ENCODE results near the gene EDIL3.

Gene EDIL3

GRCh38 chr5:84017523-84018172 lies 367.0 kb downstream of the EDIL3 start:
- WGBS, 2 experiments (ENCODE audit: insufficient coverage in 2 of 2) = 92 to 100% methylated on average over 2 of the region's 4 CpGs
- no peaks in the 10 kb centered on the region for H3K9me3 ChIP-seq (ENCODE audit: control insufficient read depth, low read length)
- no peaks in the 10 kb centered on the region for H3K4me1 ChIP-seq (ENCODE audit: control insufficient read depth, insufficient read depth, low read length, poor library complexity, severe bottlenecking)

GRCh38 chr5:84016085-84016484 lies 368.6 kb downstream of the EDIL3 start:
- no peaks in the 10 kb centered on the region for H3K36me3 ChIP-seq (ENCODE audit: control insufficient read depth, insufficient read depth, low read length)
- H3K27ac ChIP-seq (ENCODE audit: low read depth, low read length, severe bottlenecking) = no peak overlapping the region
- H3K4me3 ChIP-seq (ENCODE audit: extremely low read depth, insufficient read depth, low read length, poor library complexity, severe bottlenecking) = no peak overlapping the region
- WGBS, 2 experiments (ENCODE audit: insufficient coverage in 2 of 2) = 90% methylated on average over 2 of the region's 3 CpGs; no CpG with 5 or more reads in 1 of the 2 experiments
- no peaks in the 10 kb centered on the region for H3K4me1 ChIP-seq (ENCODE audit: control insufficient read depth, insufficient read depth, low read length, poor library complexity, severe bottlenecking)
- no peaks in the 10 kb centered on the region for H3K9me3 ChIP-seq (ENCODE audit: control insufficient read depth, low read length)

More at GRCh38 chr5:84017523-84018172, 367.0 kb downstream of the EDIL3 start:
- Histone ChIP-seq H3K4me3 (ENCODE audit: extremely low read depth, insufficient read depth, low read length, poor library complexity, severe bottlenecking) (no peak overlapping the region), H3K27ac (ENCODE audit: low read depth, low read length, severe bottlenecking) (no peak overlapping the region), H3K36me3 (ENCODE audit: control insufficient read depth, insufficient read depth, low read length) (no peaks in the 10 kb centered on the region)

- H3K27ac ChIP-seq (ENCODE audit: low read depth, low read length, severe bottlenecking) = no peak overlapping the region
These were observed 369.7 kb downstream of the EDIL3 start for GRCh38 chr5:84014966-84015365.

GRCh38 chr5:83993803-83994202 lies 390.9 kb downstream of the EDIL3 start:
- WGBS, 2 experiments (ENCODE audit: insufficient coverage in 2 of 2) = no CpG with 5 or more reads among the region's 2 CpGs

More at GRCh38 chr5:84014966-84015365, 369.7 kb downstream of the EDIL3 start:
- Histone ChIP-seq H3K4me3 (ENCODE audit: extremely low read depth, insufficient read depth, low read length, poor library complexity, severe bottlenecking) (no peak overlapping the region), H3K9me3 (ENCODE audit: control insufficient read depth, low read length) (no peaks in the 10 kb centered on the region), H3K36me3 (ENCODE audit: control insufficient read depth, insufficient read depth, low read length) (no peaks in the 10 kb centered on the region), H3K4me1 (ENCODE audit: control insufficient read depth, insufficient read depth, low read length, poor library complexity, severe bottlenecking) (no peaks in the 10 kb centered on the region)

GRCh38 chr5:83991566-83992224 lies 393.0 kb downstream of the EDIL3 start:
- Histone ChIP-seq H3K36me3 (ENCODE audit: control insufficient read depth, insufficient read depth, low read length) (no peaks in the 10 kb centered on the region), H3K27ac (ENCODE audit: low read depth, low read length, severe bottlenecking) (no peak overlapping the region), H3K4me1 (ENCODE audit: control insufficient read depth, insufficient read depth, low read length, poor library complexity, severe bottlenecking) (peaks cover 10% of the 10 kb centered on the region), H3K9me3 (ENCODE audit: control insufficient read depth, low read length) (no peaks in the 10 kb centered on the region), H3K4me3 (ENCODE audit: extremely low read depth, insufficient read depth, low read length, poor library complexity, severe bottlenecking) (no peak overlapping the region)
- 94 to 98% methylated on average over 5 to 6 of the region's 9 CpGs for WGBS, 2 experiments (ENCODE audit: insufficient coverage in 2 of 2)

More at GRCh38 chr5:83993803-83994202, 390.9 kb downstream of the EDIL3 start:
- H3K4me1 ChIP-seq (ENCODE audit: control insufficient read depth, insufficient read depth, low read length, poor library complexity, severe bottlenecking) = peaks cover 10% of the 10 kb centered on the region
- H3K36me3 ChIP-seq (ENCODE audit: control insufficient read depth, insufficient read depth, low read length) = no peaks in the 10 kb centered on the region
- no peaks in the 10 kb centered on the region for H3K9me3 ChIP-seq (ENCODE audit: control insufficient read depth, low read length)
- no peak overlapping the region for H3K27ac ChIP-seq (ENCODE audit: low read depth, low read length, severe bottlenecking)
- H3K4me3 ChIP-seq (ENCODE audit: extremely low read depth, insufficient read depth, low read length, poor library complexity, severe bottlenecking) = no peak overlapping the region

GRCh38 chr5:83988293-83988685 lies 396.4 kb downstream of the EDIL3 start:
- H3K27ac ChIP-seq (ENCODE audit: low read depth, low read length, severe bottlenecking) = no peak overlapping the region

GRCh38 chr5:83987513-83988292 lies 397.0 kb downstream of the EDIL3 start:
- no peaks in the 10 kb centered on the region for H3K36me3 ChIP-seq (ENCODE audit: control insufficient read depth, insufficient read depth, low read length)
- peaks cover 3% of the 10 kb centered on the region for H3K4me1 ChIP-seq (ENCODE audit: control insufficient read depth, insufficient read depth, low read length, poor library complexity, severe bottlenecking)
- no peak overlapping the region for H3K27ac ChIP-seq (ENCODE audit: low read depth, low read length, severe bottlenecking)
- no peaks in the 10 kb centered on the region for H3K9me3 ChIP-seq (ENCODE audit: control insufficient read depth, low read length)
- 83 to 100% methylated on average over 1 of the region's 4 CpGs for WGBS, 2 experiments (ENCODE audit: insufficient coverage in 2 of 2)
- no peak overlapping the region for H3K4me3 ChIP-seq (ENCODE audit: extremely low read depth, insufficient read depth, low read length, poor library complexity, severe bottlenecking)

More at GRCh38 chr5:83988293-83988685, 396.4 kb downstream of the EDIL3 start:
- Histone ChIP-seq H3K9me3 (ENCODE audit: control insufficient read depth, low read length) (no peaks in the 10 kb centered on the region), H3K4me3 (ENCODE audit: extremely low read depth, insufficient read depth, low read length, poor library complexity, severe bottlenecking) (no peak overlapping the region), H3K36me3 (ENCODE audit: control insufficient read depth, insufficient read depth, low read length) (no peaks in the 10 kb centered on the region), H3K4me1 (ENCODE audit: control insufficient read depth, insufficient read depth, low read length, poor library complexity, severe bottlenecking) (peaks cover 3% of the 10 kb centered on the region)

GRCh38 chr5:83983852-83984251 lies 400.8 kb downstream of the EDIL3 start:
- H3K4me1 ChIP-seq (ENCODE audit: control insufficient read depth, insufficient read depth, low read length, poor library complexity, severe bottlenecking) = no peaks in the 10 kb centered on the region
- H3K36me3 ChIP-seq (ENCODE audit: control insufficient read depth, insufficient read depth, low read length) = no peaks in the 10 kb centered on the region
- H3K27ac ChIP-seq (ENCODE audit: low read depth, low read length, severe bottlenecking) = no peak overlapping the region
- H3K9me3 ChIP-seq (ENCODE audit: control insufficient read depth, low read length) = no peaks in the 10 kb centered on the region
- WGBS, 2 experiments (ENCODE audit: insufficient coverage in 2 of 2) = 93 to 100% methylated on average over 3 to 4 of the region's 4 CpGs
- H3K4me3 ChIP-seq (ENCODE audit: extremely low read depth, insufficient read depth, low read length, poor library complexity, severe bottlenecking) = no peak overlapping the region

- Histone ChIP-seq H3K36me3 (ENCODE audit: control insufficient read depth, insufficient read depth, low read length) (no peaks in the 10 kb centered on the region), H3K4me3 (ENCODE audit: extremely low read depth, insufficient read depth, low read length, poor library complexity, severe bottlenecking) (no peak overlapping the region), H3K4me1 (ENCODE audit: control insufficient read depth, insufficient read depth, low read length, poor library complexity, severe bottlenecking) (peaks cover 14% of the 10 kb centered on the region), H3K27ac (ENCODE audit: low read depth, low read length, severe bottlenecking) (peak overlapping the region; percentile 86), H3K9me3 (ENCODE audit: control insufficient read depth, low read length) (no peaks in the 10 kb centered on the region)
- WGBS, 2 experiments (ENCODE audit: insufficient coverage in 2 of 2) = 7 to 34% methylated on average over 3 of the region's 7 CpGs
These were observed 410.5 kb downstream of the EDIL3 start for GRCh38 chr5:83973925-83974815.

GRCh38 chr5:83972909-83973308 lies 411.8 kb downstream of the EDIL3 start:
- Histone ChIP-seq H3K36me3 (ENCODE audit: control insufficient read depth, insufficient read depth, low read length) (no peaks in the 10 kb centered on the region), H3K27ac (ENCODE audit: low read depth, low read length, severe bottlenecking) (peak overlapping the region; percentile 10), H3K9me3 (ENCODE audit: control insufficient read depth, low read length) (no peaks in the 10 kb centered on the region), H3K4me1 (ENCODE audit: control insufficient read depth, insufficient read depth, low read length, poor library complexity, severe bottlenecking) (peaks cover 14% of the 10 kb centered on the region), H3K4me3 (ENCODE audit: extremely low read depth, insufficient read depth, low read length, poor library complexity, severe bottlenecking) (no peak overlapping the region)

Measured in mesodermal cell (in vitro differentiated cells).